HepG2 (cell line): ENCODE measurements around the gene ATP8A1.

Source experiments
- CENPT ChIP-seq: sonication (generic); formaldehyde crosslinking; IDR thresholded peaks from 2 replicates; pipeline ENCODE4 v1.8.0; 2022; ENCODE audit warnings: low read depth, mild to moderate bottlenecking, moderate library complexity, missing genetic modification reagents
- DR1 ChIP-seq: sonication (generic); formaldehyde crosslinking; IDR thresholded peaks from 2 replicates; pipeline ENCODE4 v1.8.0; 2021; ENCODE audit warnings: mild to moderate bottlenecking, missing genetic modification reagents, inconsistent platforms
- HCFC1 ChIP-seq: fragments of 150-350 bp; IDR thresholded peaks from 2 replicates; pipeline ENCODE4 v1.6.1; 2014; ENCODE audit warnings: low read depth, low read length
- KLF16 ChIP-seq, 2 experiments: sonication (generic) in 1 of 2; formaldehyde crosslinking in 1 of 2; IDR thresholded peaks; 2 replicates each; pipeline versions ENCODE4 v1.6.1 to v1.8.0; 2016 to 2023; ENCODE audit warnings: missing genetic modification reagents in 2 of 2, missing compliant biosample characterization in 1 of 2
- POLR2A ChIP-seq, 2 experiments: IDR thresholded peaks; 2 replicates each; pipeline ENCODE4 v1.6.1; 2011; ENCODE audit warnings: low read depth in 2 of 2, low read length in 2 of 2, mild to moderate bottlenecking in 1 of 2, moderate library complexity in 1 of 2; ENCODE audit not compliant: insufficient read depth in 1 of 2
- POLR2AphosphoS5 ChIP-seq: IDR thresholded peaks from 2 replicates; pipeline ENCODE4 v1.6.1; 2012; ENCODE audit warnings: low read depth, low read length
- YEATS2 ChIP-seq: sonication (generic); formaldehyde crosslinking; IDR thresholded peaks from 2 replicates; pipeline ENCODE4 v1.4.0; 2020; ENCODE audit warnings: missing genetic modification reagents, borderline replicate concordance
- ZFY ChIP-seq: sonication (generic); formaldehyde crosslinking; IDR thresholded peaks from 2 replicates; pipeline ENCODE4 v1.4.0; 2020; ENCODE audit warnings: missing genetic modification reagents
- ZNF24 ChIP-seq: fragments of 450-650 bp; IDR thresholded peaks from 2 replicates; pipeline ENCODE4 v1.6.1; 2017; ENCODE audit warnings: antibody characterized with exemption, mild to moderate bottlenecking
- ZNF563 ChIP-seq: sonication (generic); formaldehyde crosslinking; IDR thresholded peaks from 2 replicates; pipeline ENCODE4 v1.8.0; 2022; ENCODE audit warnings: mild to moderate bottlenecking, moderate library complexity, missing genetic modification reagents
- ZNF644 ChIP-seq: IDR thresholded peaks from 2 replicates; pipeline ENCODE4 v1.6.1; 2016; ENCODE audit warnings: low read depth
- TF ChIP-seq, protein P1 (sequence below): sonication (generic); formaldehyde crosslinking; IDR thresholded peaks from 2 replicates; pipeline ENCODE4 v1.5.0; 2020; ENCODE audit warnings: mild to moderate bottlenecking, missing genetic modification reagents, moderate library complexity
- TF ChIP-seq, protein P2 (sequence below): sonication (generic); formaldehyde crosslinking; IDR thresholded peaks from 2 replicates; pipeline ENCODE4 v1.4.0; 2020; ENCODE audit warnings: missing genetic modification reagents, borderline replicate concordance

DNA sequence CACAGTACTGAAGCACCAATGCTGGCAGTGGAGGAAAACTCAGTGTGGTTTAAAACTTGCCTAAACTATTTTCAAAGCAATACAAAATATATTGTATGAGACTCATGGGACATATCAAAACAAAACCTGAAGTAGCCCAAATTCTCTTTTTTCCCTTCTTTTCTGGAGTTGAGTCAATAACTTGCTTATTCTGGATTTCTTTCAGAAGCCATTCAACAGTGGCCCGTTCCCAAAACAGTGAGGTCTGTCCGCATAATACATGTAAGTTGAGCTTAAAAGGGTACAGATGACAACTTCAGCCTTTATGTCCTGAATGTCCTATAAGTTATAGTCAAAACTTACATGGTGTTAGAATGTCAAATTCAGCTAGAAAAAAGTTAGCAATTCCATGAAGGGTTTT lies 158.9 kb downstream of the ATP8A1 start:
- TF ChIP-seq ZFY (CRISPR knock-in tag) (no peak), ZNF24 (no peak), CENPT (CRISPR knock-in tag) (no peak), POLR2A (IDR thresholded peaks at IDR 0.05; ENCODE audit: insufficient read depth in 1 of 2, low read depth in 2 of 2, low read length in 2 of 2) (no peak), KLF16 (CRISPR knock-in tag; IDR thresholded peaks at IDR 0.05) (no peak), ZNF563 (CRISPR knock-in tag) (no peak), ZNF644 (CRISPR knock-in tag) (no peak), DR1 (no peak), YEATS2 (no peak), HCFC1 (no peak), POLR2AphosphoS5 (no peak)
- TF ChIP-seq, protein P1, sequence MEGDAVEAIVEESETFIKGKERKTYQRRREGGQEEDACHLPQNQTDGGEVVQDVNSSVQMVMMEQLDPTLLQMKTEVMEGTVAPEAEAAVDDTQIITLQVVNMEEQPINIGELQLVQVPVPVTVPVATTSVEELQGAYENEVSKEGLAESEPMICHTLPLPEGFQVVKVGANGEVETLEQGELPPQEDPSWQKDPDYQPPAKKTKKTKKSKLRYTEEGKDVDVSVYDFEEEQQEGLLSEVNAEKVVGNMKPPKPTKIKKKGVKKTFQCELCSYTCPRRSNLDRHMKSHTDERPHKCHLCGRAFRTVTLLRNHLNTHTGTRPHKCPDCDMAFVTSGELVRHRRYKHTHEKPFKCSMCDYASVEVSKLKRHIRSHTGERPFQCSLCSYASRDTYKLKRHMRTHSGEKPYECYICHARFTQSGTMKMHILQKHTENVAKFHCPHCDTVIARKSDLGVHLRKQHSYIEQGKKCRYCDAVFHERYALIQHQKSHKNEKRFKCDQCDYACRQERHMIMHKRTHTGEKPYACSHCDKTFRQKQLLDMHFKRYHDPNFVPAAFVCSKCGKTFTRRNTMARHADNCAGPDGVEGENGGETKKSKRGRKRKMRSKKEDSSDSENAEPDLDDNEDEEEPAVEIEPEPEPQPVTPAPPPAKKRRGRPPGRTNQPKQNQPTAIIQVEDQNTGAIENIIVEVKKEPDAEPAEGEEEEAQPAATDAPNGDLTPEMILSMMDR (CRISPR knock-in tag): no peak
- TF ChIP-seq, protein P2, sequence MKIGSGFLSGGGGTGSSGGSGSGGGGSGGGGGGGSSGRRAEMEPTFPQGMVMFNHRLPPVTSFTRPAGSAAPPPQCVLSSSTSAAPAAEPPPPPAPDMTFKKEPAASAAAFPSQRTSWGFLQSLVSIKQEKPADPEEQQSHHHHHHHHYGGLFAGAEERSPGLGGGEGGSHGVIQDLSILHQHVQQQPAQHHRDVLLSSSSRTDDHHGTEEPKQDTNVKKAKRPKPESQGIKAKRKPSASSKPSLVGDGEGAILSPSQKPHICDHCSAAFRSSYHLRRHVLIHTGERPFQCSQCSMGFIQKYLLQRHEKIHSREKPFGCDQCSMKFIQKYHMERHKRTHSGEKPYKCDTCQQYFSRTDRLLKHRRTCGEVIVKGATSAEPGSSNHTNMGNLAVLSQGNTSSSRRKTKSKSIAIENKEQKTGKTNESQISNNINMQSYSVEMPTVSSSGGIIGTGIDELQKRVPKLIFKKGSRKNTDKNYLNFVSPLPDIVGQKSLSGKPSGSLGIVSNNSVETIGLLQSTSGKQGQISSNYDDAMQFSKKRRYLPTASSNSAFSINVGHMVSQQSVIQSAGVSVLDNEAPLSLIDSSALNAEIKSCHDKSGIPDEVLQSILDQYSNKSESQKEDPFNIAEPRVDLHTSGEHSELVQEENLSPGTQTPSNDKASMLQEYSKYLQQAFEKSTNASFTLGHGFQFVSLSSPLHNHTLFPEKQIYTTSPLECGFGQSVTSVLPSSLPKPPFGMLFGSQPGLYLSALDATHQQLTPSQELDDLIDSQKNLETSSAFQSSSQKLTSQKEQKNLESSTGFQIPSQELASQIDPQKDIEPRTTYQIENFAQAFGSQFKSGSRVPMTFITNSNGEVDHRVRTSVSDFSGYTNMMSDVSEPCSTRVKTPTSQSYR (CRISPR knock-in tag): no peak
